ENCODE data around the gene CRX.

GRCh38 chr19:47794526-47794925, 27.2 kb upstream of the CRX start:
- TF ChIP-seq CTCF (IDR thresholded peaks at IDR 0.05), result no peak
- TF ChIP-seq POLR2AphosphoS5 (IDR thresholded peaks at IDR 0.05), result no peak
- no peak for TF ChIP-seq POLR2A (IDR thresholded peaks at IDR 0.05)
